Mesodermal cell (in vitro differentiated cells): ENCODE results near the gene CD177.
"Not testable (repeated sequence)": the region's sequence is repeated elsewhere in the genome, so short reads cannot be mapped to it uniquely, and the experiment has no call there.

Experiments
- H3K27ac ChIP-seq: 2 replicates; pipeline ENCODE4 v1.7.0; 2013; ENCODE audit warnings: mild to moderate bottlenecking, low read depth, low read length, moderate library complexity; ENCODE audit not compliant: severe bottlenecking
- H3K36me3 ChIP-seq: 2 replicates; pipeline ENCODE4 v1.7.1; 2013; ENCODE audit warnings: mild to moderate bottlenecking, low read length, moderate library complexity; ENCODE audit not compliant: control insufficient read depth, insufficient read depth
- H3K4me1 ChIP-seq: one replicate; pipeline ENCODE4 v1.7.1; 2013; ENCODE audit warnings: mild to moderate bottlenecking, low read length; ENCODE audit not compliant: insufficient read depth, control insufficient read depth, poor library complexity, severe bottlenecking
- H3K4me3 ChIP-seq: 2 replicates; pipeline ENCODE4 v1.7.0; 2013; ENCODE audit warnings: low read length, control low read depth, mild to moderate bottlenecking; ENCODE audit not compliant: insufficient read depth, poor library complexity, severe bottlenecking; ENCODE audit errors: extremely low read depth
- H3K9me3 ChIP-seq: 2 replicates; pipeline ENCODE4 v1.7.1; 2013; ENCODE audit warnings: mild to moderate bottlenecking, low read length, moderate library complexity; ENCODE audit not compliant: control insufficient read depth
- WGBS, 2 experiments: methylation state at CpG; one replicate each; pipeline ENCODE4 v1.1.5; 2013; ENCODE audit warnings: missing lambda C conversion rate in 2 of 2; ENCODE audit not compliant: insufficient coverage in 2 of 2; 5-methylcytosine and 5-hydroxymethylcytosine counted together

Gene CD177

DNA sequence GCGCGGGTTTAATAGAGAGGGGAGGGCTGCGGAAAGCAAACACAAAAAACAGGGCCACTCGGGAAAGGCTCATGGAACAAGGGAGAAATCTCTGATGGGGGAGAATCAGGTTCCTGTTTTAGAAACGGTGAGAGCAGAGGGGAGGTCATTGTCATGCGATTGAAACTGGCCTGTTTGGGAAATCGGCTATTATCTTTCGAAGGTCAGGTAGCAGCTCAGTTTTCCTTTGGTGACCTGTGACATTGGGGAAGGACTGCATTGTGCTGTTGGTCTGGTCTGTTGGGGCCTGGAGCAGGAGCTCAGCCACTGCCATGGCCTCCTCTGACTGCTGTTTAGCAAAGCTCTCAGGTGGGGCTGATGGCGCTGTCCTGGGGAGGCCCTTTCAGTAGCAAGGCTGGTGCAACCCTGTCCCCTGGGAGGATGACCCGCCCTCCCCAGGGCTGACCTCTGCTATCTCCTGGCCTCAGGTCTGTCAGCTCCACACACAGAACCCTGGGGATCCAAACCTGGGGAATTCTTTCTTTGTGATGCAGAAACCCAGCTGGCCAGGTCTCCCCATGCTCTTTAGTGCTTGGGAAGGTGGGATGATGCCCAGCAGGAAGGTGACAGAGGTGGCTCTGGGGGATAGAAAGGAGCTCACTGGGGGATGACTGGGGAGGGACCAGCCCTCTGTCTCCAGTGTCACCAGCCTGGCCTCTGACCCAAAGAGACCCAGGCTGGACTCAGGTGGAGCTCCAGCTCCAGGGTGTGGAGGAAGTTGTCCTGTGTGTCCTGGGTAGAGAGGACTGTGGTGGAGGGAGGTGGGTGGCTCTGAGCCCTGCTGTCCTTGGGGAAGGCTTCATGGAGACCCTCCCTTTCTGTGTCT is 21.2 kb upstream of the CD177 start:
- H3K4me3 ChIP-seq, result no peak overlapping the region
- H3K36me3 ChIP-seq, result no peaks in the 10 kb centered on the region
- 69 to 70% methylated on average over 10 of the region's 10 CpGs for WGBS, 2 experiments
- H3K4me1 ChIP-seq, result no peaks in the 10 kb centered on the region
- no peaks in the 10 kb centered on the region for H3K9me3 ChIP-seq
- H3K27ac ChIP-seq, result no peak overlapping the region

DNA sequence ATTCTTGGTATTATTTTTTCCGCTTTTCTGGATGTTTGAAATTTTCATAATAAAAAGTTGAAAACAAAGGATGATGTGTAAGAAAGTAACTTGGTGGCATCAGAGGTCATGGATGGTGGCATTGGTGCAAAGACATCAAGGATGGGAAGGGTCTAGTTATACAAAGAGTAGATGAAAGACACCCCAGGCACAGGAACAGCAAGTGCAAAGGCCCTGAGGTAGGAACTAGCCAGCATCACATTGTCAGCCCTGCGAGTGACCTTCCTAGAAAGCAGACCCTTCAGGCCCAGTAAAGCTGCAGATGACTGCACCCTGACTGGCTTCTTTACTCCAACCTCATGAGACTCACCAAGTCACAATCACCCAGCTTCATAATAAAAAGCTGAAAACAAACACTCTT is 17.0 kb upstream of the CD177 start:
- not testable (repeated sequence) for H3K27ac ChIP-seq, H3K4me3 ChIP-seq, H3K36me3 ChIP-seq, H3K4me1 ChIP-seq, H3K9me3 ChIP-seq
- 83 to 91% methylated on average over 2 of the region's 2 CpGs for WGBS, 2 experiments

DNA sequence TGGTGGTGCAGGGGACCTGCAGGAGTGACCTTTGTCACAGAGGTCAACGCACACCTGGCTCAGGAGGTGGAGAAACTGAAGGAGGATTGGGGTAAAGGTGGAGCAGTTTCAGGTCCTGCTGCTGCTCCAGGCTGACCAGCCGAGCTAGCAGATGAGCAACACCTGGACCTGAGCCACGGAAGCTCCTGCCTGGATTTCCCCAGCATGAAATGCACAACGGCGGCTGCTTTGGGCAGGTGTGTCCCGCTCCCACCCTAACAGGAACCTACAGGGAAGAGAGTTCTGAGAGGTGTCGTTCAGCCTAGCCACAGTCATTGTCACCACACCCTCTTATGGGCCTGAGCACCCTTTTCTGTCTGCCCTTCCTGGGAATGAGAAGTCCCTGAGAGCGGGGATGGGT is 15.7 kb upstream of the CD177 start:
- WGBS, 2 experiments, result 89 to 94% methylated on average over 6 to 7 of the region's 8 CpGs

DNA sequence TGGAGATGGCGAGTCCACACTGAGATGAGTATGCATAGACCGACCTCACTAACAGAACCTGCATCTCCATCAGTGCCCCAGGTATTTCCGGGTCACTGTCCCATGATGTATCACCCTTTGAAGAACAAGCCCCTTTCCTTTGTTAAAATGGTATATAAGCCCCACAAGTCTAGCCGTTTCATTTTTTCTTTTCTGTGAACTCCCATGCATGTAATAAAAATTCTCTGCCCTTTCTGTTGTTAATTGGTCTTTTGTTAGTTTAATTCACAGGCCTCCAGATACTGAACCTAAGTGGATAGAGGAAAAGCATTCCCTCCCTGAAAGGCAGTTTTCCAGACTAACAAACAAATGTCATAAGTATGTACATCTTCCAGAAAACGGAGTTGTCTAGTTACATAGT is 15.0 kb upstream of the CD177 start:
- Histone ChIP-seq H3K9me3 (no peaks in the 10 kb centered on the region), H3K4me3 (no peak overlapping the region), H3K4me1 (no peaks in the 10 kb centered on the region), H3K36me3 (no peaks in the 10 kb centered on the region), H3K27ac (no peak overlapping the region)
- WGBS, 2 experiments, result 53 to 58% methylated on average over 3 to 4 of the region's 5 CpGs

More for the DNA sequence above, 15.7 kb upstream of the CD177 start:
- no peak overlapping the region for H3K4me3 ChIP-seq
- no peaks in the 10 kb centered on the region for H3K4me1 ChIP-seq
- H3K27ac ChIP-seq, result no peak overlapping the region
- H3K9me3 ChIP-seq, result no peaks in the 10 kb centered on the region
- H3K36me3 ChIP-seq, result no peaks in the 10 kb centered on the region

DNA sequence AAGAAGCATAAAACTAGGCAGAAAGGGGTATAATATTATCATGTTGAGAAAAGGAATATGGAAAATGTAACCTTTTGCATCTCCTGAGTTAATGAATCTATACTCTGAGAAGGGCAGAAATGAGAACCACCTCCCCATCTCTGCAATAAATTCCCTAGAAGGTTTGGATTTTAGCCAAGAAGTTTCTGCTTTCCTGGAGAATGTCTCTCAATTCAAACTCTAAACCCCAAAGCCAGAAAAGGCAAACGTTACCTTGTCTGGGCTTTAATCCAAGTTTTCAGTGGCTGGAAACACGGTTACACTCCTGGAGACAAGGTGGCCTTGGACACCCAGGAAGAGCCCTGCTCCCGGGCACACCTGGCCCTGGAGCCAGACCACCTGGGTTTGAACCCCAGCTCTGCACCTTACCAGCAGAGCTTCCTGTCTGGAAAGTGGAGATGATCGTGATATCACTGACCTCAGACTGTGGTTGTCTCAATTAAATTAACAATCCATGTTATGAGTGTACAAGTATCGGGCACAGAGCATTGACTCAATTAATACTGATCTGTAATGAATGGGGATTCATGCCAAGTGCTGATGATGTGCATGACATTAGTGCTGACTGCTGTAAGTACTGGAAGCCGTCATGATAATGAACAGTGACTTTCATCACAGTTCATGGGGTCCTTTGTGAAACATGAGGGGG is 14.1 kb upstream of the CD177 start:
- H3K27ac ChIP-seq, H3K9me3 ChIP-seq, H3K4me1 ChIP-seq, H3K36me3 ChIP-seq, H3K4me3 ChIP-seq: not testable (repeated sequence)
- 81 to 100% methylated on average over 1 to 3 of the region's 6 CpGs for WGBS, 2 experiments

DNA sequence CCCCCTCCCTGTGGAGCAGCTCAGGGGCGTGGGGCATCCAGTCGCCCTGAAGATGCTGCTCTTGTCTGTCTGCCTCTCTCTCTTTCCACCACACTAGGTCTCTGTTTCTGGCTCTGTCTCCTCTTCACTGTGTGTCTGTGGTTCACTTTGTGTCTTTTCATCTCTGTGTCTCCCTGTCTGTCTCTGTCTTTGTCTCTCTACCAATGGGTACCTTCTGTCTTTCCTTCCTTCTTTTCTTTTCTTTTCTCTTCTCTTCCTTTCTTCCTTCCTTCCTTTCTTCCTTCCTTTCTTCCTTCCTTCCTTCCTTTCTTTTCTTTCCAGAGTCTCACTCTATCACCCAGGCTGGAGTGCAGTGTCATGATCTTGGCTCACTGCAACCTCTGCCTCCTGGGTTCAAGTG is 13.4 kb upstream of the CD177 start:
- 73 to 83% methylated on average over 2 of the region's 2 CpGs for WGBS, 2 experiments
- H3K36me3 ChIP-seq, H3K9me3 ChIP-seq, H3K4me1 ChIP-seq, H3K4me3 ChIP-seq, H3K27ac ChIP-seq: not testable (repeated sequence)

DNA sequence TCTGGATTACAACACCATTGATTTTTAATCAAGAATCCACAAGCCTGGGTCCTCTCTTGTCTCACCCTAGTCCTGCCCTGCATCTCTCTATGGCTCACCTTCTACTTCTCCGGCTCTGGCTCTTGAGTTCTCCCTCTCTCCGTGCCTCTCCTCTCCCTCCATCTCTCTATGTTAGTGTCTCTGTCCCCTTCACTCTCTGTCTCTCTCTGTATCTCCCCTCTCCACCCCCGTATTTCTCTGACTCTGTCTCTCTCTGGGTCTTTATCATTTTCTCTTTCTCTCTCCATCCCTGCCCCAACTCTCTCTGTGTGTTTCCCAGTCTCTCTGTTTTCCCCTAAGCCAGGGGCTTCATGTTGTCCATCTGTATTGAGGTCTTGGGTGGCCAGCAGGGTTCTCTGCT is 12.4 kb upstream of the CD177 start:
- not testable (repeated sequence) for H3K9me3 ChIP-seq, H3K4me3 ChIP-seq, H3K4me1 ChIP-seq, H3K36me3 ChIP-seq, H3K27ac ChIP-seq
- WGBS, 2 experiments, result 68 to 85% methylated on average over 3 of the region's 3 CpGs

DNA sequence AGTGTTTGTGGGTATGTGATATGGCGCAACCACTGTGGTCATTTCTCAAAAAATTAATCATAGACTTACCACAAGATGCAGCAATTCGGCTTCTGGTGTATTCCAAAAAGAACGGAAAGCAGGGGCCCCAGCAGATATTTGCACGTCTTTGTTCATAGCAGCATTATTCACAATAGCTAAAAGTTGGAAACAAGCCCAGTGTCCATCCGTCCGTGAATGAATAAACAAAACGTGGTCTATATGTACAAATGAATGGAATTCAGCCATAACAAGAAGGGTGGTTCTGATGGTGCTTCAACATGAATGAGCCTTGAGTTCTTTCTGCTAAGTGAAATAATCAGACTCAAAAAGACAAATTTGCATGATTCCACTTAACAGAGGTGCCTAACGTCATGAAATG is 11.4 kb upstream of the CD177 start:
- not testable (repeated sequence) for H3K4me1 ChIP-seq, H3K9me3 ChIP-seq, H3K36me3 ChIP-seq, H3K27ac ChIP-seq, H3K4me3 ChIP-seq
- WGBS, 2 experiments, result 92 to 100% methylated on average over 1 to 6 of the region's 8 CpGs

DNA sequence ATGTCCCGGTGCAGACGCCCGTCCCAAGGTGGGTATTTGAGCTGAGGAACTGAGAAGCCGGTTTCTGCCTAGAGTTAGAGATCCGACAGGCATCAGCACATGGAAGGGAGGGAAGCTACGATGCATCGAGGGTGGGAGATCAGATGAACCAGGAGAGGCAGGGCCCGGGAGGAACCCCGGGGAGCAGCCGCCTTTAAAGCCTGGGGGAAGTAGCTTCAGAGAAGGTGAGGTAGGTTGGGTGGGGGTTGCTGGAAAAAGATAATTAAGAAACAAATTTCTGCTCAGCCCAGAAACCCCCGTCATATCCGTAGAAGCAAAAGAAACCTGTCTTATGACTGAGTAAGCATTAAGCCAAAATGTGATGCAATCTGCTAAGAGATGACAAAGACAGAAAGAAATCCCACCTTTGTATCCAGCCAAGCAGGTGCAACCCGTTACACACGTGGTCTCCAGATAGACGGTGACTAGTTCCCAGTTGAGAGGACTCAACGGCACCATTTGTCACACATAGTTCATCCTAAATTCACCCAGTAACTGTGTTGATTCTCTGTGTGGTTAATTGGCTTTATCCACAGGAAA is 9.1 kb upstream of the CD177 start:
- not testable (repeated sequence) for H3K36me3 ChIP-seq, H3K4me3 ChIP-seq, H3K27ac ChIP-seq, H3K4me1 ChIP-seq, H3K9me3 ChIP-seq
- 82 to 90% methylated on average over 12 of the region's 16 CpGs for WGBS, 2 experiments

DNA sequence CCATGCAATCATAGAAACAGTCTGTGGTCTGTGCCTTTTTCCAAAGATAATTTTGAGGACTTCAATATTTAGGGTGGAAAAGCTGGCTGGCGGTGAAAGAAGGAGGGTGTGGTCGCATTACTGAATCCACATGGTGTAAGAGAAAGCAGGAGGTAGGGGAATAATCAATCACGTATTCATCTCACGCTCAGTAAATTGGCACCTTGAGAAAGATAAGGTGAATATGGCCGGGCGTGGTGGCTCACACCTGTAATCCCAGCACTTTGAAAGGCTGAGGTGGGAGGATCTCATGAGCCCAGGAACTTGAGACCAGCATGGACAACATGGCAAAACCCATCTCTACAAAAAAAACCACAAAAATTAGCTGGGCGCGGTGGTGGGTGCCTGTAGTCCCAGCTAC is 3.7 kb upstream of the CD177 start:
- WGBS, 2 experiments, result 91% methylated on average over 8 of the region's 8 CpGs
- not testable (repeated sequence) for H3K36me3 ChIP-seq, H3K27ac ChIP-seq, H3K9me3 ChIP-seq, H3K4me3 ChIP-seq, H3K4me1 ChIP-seq
